HEK293 (cell line): ENCODE data around the gene ANKRD45.

Experiments
- ATF2 ChIP-seq: fragments of 450-650 bp; formaldehyde crosslinking; IDR thresholded peaks from 2 replicates; pipeline ENCODE4 v1.5.1; 2016; ENCODE audit warnings: missing biosample characterization, missing genetic modification characterization, low read depth
- KLF7 ChIP-seq: fragments of 450-650 bp; formaldehyde crosslinking; IDR thresholded peaks from 2 replicates; pipeline ENCODE4 v1.5.1; 2016; ENCODE audit warnings: missing biosample characterization, missing genetic modification characterization, borderline replicate concordance
- ZNF449 ChIP-seq: fragments of 450-650 bp; formaldehyde crosslinking; IDR thresholded peaks from 2 replicates; pipeline ENCODE4 v1.5.1; 2017; ENCODE audit warnings: missing biosample characterization, mild to moderate bottlenecking, missing genetic modification characterization, moderate library complexity

- TF ChIP-seq ATF2 (tag by site-specific recombination) (no peak), KLF7 (tag by site-specific recombination) (no peak), ZNF449 (no peak)
These were observed 109.3 kb downstream of the ANKRD45 start for GRCh38 chr1:173560285-173560880.
